ENCODE results near the gene CCM2.

The CCM2 gene

GRCh38 chr7:44969701-44970522 is 30.1 kb upstream of the CCM2 start:
- DNase-seq: no peak

- no peak for DNase-seq
Measured at GRCh38 chr7:44970523-44971051, 29.4 kb upstream of the CCM2 start.

GRCh38 chr7:44971188-44971901 is 28.7 kb upstream of the CCM2 start:
- no peak for DNase-seq

- no peak for DNase-seq
Measured at GRCh38 chr7:44971902-44972441, 28.0 kb upstream of the CCM2 start.

- DNase-seq: no peak
Measured at GRCh38 chr7:44972562-44972961, 27.4 kb upstream of the CCM2 start.

GRCh38 chr7:44973610-44974401 is 26.2 kb upstream of the CCM2 start:
- DNase-seq: peak; percentile 42 to 49

- no peak for DNase-seq
Measured at GRCh38 chr7:44974549-44974948, 25.5 kb upstream of the CCM2 start.

GRCh38 chr7:44975331-44976039 is 24.5 kb upstream of the CCM2 start:
- no peak for DNase-seq

- DNase-seq: no peak
Measured at GRCh38 chr7:44976040-44976745, 23.8 kb upstream of the CCM2 start.

GRCh38 chr7:44976746-44977196 is 23.2 kb upstream of the CCM2 start:
- DNase-seq: no peak

- peak; percentile 66 to 68 for DNase-seq
Measured at GRCh38 chr7:44977304-44977958, 22.6 kb upstream of the CCM2 start.

- DNase-seq: peak in 1 of 2 experiments; percentile 30
Measured at GRCh38 chr7:44977959-44978335, 22.1 kb upstream of the CCM2 start.

- DNase-seq: peak; percentile 94 to 96
Measured at GRCh38 chr7:44978511-44979366, 21.3 kb upstream of the CCM2 start, which contains the start of gene MYO1G. Gene MYO1G (minus strand): TSS chr7:44979015. CDS start chr7:44978961, 54 bp downstream.

- DNase-seq: no peak
Measured at GRCh38 chr7:44979481-44980392, 20.3 kb upstream of the CCM2 start.

GRCh38 chr7:44980393-44981034 is 19.5 kb upstream of the CCM2 start:
- peak in 1 of 2 experiments; percentile 24 for DNase-seq

- no peak for DNase-seq
Measured at GRCh38 chr7:44981035-44981706, 18.8 kb upstream of the CCM2 start.

- DNase-seq: no peak
Measured at GRCh38 chr7:44982535-44982923, 17.5 kb upstream of the CCM2 start.

- DNase-seq: no peak
Measured at GRCh38 chr7:44982970-44983369, 17.0 kb upstream of the CCM2 start.

All from AML-193 (cell line).